Thyroid gland (tissue), 4 donors: ENCODE data around the gene NFYC.

ENCODE experiments used
- POLR2A ChIP-seq, 2 donors: fragments of 450-650 bp; IDR thresholded peaks; one replicate each; pipeline ENCODE4 v1.6.1; 2017; ENCODE audit warnings: antibody characterized with exemption in 2 of 2, mild to moderate bottlenecking in 2 of 2, moderate library complexity in 1 of 2
- TF ChIP-seq, protein P1 (sequence below), 6 experiments: fragments of 200-600 bp in 3 of 6; fragments of 450-650 bp in 3 of 6; sonication (generic) in 3 of 6; IDR thresholded peaks; one replicate each; pipeline ENCODE4 v1.5.1; 2016 to 2019; ENCODE audit warnings: antibody characterized with exemption in 6 of 6, mild to moderate bottlenecking in 2 of 6, inconsistent platforms in 1 of 6, moderate library complexity in 1 of 6

DNA sequence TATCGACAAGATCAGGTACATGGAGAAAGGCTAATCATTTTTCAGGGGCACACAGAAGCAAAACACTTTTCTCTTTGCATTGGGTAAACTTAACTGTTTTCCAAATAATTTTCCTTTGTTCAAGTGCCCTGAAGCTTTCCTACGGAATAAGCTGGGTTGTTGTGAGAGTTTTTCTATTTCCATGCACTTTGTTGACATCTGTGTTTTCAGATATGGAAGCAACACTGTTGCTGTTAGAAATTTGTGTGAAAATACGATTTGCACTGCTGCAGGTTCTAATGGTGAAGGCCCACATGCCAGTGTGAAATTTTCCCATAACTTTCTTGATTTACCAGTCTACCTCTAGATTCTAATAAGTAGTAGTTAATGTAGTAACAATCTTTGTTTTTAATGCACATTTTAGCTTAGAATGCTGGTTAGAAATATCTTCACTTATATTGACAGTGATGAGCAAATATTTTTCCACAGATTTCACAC lies 18.3 kb downstream of the NFYC start:
- TF ChIP-seq, protein P1, sequence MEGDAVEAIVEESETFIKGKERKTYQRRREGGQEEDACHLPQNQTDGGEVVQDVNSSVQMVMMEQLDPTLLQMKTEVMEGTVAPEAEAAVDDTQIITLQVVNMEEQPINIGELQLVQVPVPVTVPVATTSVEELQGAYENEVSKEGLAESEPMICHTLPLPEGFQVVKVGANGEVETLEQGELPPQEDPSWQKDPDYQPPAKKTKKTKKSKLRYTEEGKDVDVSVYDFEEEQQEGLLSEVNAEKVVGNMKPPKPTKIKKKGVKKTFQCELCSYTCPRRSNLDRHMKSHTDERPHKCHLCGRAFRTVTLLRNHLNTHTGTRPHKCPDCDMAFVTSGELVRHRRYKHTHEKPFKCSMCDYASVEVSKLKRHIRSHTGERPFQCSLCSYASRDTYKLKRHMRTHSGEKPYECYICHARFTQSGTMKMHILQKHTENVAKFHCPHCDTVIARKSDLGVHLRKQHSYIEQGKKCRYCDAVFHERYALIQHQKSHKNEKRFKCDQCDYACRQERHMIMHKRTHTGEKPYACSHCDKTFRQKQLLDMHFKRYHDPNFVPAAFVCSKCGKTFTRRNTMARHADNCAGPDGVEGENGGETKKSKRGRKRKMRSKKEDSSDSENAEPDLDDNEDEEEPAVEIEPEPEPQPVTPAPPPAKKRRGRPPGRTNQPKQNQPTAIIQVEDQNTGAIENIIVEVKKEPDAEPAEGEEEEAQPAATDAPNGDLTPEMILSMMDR (IDR thresholded peaks at IDR 0.05) = no peak
- TF ChIP-seq POLR2A (IDR thresholded peaks at IDR 0.05) = no peak
